ENCODE data around the gene ZNF839. TPM values are rescaled to one million over a fixed set of nuclear protein-coding genes. Genes with fewer than 3 reads are reported as not detected.

Gene ZNF839
- 10 to 100 TPM in 1 of 4 donors, 1 to 10 TPM in 3; 3.8 to 12.6 (median 8.1) TPM for total RNA-seq

GRCh38 chr14:102319351-102320032 lies at the start of gene ZNF839:
Gene ZNF839, plus strand, starts transcription at chr14:102319746. Its CDS starts 20 bp downstream, at chr14:102319766.
- DNase-seq (ENCODE audit: low spot score) (peak; percentile 70), ATAC-seq (ENCODE audit: low FRiP score) (peak; percentile 73)
- no peak for TF ChIP-seq CTCF (IDR thresholded peaks at IDR 0.05)

- no peak for TF ChIP-seq CTCF (IDR thresholded peaks at IDR 0.05)
- no peak for ATAC-seq (ENCODE audit: low FRiP score)
- DNase-seq (ENCODE audit: low spot score), result no peak
Observed at GRCh38 chr14:102272392-102272791, 47.2 kb upstream of the ZNF839 start.

GRCh38 chr14:102275866-102276265 lies 43.7 kb upstream of the ZNF839 start:
- TF ChIP-seq CTCF (IDR thresholded peaks at IDR 0.05), result no peak
- DNase-seq (ENCODE audit: low spot score), result no peak
- no peak for ATAC-seq (ENCODE audit: low FRiP score)

- DNase-seq (ENCODE audit: low spot score) (no peak), ATAC-seq (ENCODE audit: low FRiP score) (no peak)
- no peak for TF ChIP-seq CTCF (IDR thresholded peaks at IDR 0.05)
Observed at GRCh38 chr14:102277874-102278630, 41.5 kb upstream of the ZNF839 start.

- DNase-seq (ENCODE audit: low spot score) (no peak), ATAC-seq (ENCODE audit: low FRiP score) (no peak)
- no peak for TF ChIP-seq CTCF (IDR thresholded peaks at IDR 0.05)
Observed at GRCh38 chr14:102278631-102278935, 41.0 kb upstream of the ZNF839 start.

- DNase-seq (ENCODE audit: low spot score), result no peak
- no peak for ATAC-seq (ENCODE audit: low FRiP score)
- TF ChIP-seq CTCF (IDR thresholded peaks at IDR 0.05), result no peak
Observed at GRCh38 chr14:102279282-102279681, 40.3 kb upstream of the ZNF839 start.

Measured in omental fat pad (tissue), 4 donors.